ENCODE results near the gene TRIM15.
"Not testable (repeated sequence)": the region's sequence is repeated elsewhere in the genome, so short reads cannot be mapped to it uniquely, and the experiment has no call there.

Gene TRIM15

GRCh38 chr6:30163090-30163917 lies at the start of gene TRIM15:
TRIM15 (plus strand) TSS chr6:30163546; CDS start chr6:30163685, 139 bp downstream.
- TF ChIP-seq ZNF274 (IDR thresholded peaks at IDR 0.05; ENCODE audit: low read depth, low read length): no peak

GRCh38 chr6:30113841-30114240 lies 49.5 kb upstream of the TRIM15 start:
- no peak overlapping the region for H3K4me3 ChIP-seq (ENCODE audit: low read length)
- TF ChIP-seq ZNF274 (IDR thresholded peaks at IDR 0.05; ENCODE audit: low read depth, low read length): no peak

More at GRCh38 chr6:30163090-30163917, at the start of gene TRIM15:
- no peak within 1 kb of the TSS for H3K4me3 ChIP-seq (ENCODE audit: low read length)

- no peak for TF ChIP-seq ZNF274 (IDR thresholded peaks at IDR 0.05; ENCODE audit: low read depth, low read length)
These were observed 46.6 kb upstream of the TRIM15 start for GRCh38 chr6:30116724-30117123.

GRCh38 chr6:30118691-30119090 lies 44.7 kb upstream of the TRIM15 start:
- not testable (repeated sequence) for H3K4me3 ChIP-seq (ENCODE audit: low read length)

More at GRCh38 chr6:30116724-30117123, 46.6 kb upstream of the TRIM15 start:
- no peak overlapping the region for H3K4me3 ChIP-seq (ENCODE audit: low read length)

- no peak overlapping the region for H3K4me3 ChIP-seq (ENCODE audit: low read length)
- no peak for TF ChIP-seq ZNF274 (IDR thresholded peaks at IDR 0.05; ENCODE audit: low read depth, low read length)
These were observed 41.6 kb upstream of the TRIM15 start for GRCh38 chr6:30121446-30122366.

- H3K4me3 ChIP-seq (ENCODE audit: low read length): no peak overlapping the region
- no peak for TF ChIP-seq ZNF274 (IDR thresholded peaks at IDR 0.05; ENCODE audit: low read depth, low read length)
These were observed 40.8 kb upstream of the TRIM15 start for GRCh38 chr6:30122515-30122914.

GRCh38 chr6:30127238-30128093 lies 35.9 kb upstream of the TRIM15 start:
- no peak for TF ChIP-seq ZNF274 (IDR thresholded peaks at IDR 0.05; ENCODE audit: low read depth, low read length)
- no peak overlapping the region for H3K4me3 ChIP-seq (ENCODE audit: low read length)

GRCh38 chr6:30129265-30130178 lies 33.8 kb upstream of the TRIM15 start:
- no peak for TF ChIP-seq ZNF274 (IDR thresholded peaks at IDR 0.05; ENCODE audit: low read depth, low read length)
- H3K4me3 ChIP-seq (ENCODE audit: low read length): no peak overlapping the region

GRCh38 chr6:30130179-30130679 lies 33.1 kb upstream of the TRIM15 start:
- no peak for TF ChIP-seq ZNF274 (IDR thresholded peaks at IDR 0.05; ENCODE audit: low read depth, low read length)
- no peak overlapping the region for H3K4me3 ChIP-seq (ENCODE audit: low read length)

GRCh38 chr6:30130887-30131862 lies 32.2 kb upstream of the TRIM15 start:
- no peak overlapping the region for H3K4me3 ChIP-seq (ENCODE audit: low read length)
- TF ChIP-seq ZNF274 (IDR thresholded peaks at IDR 0.05; ENCODE audit: low read depth, low read length): no peak

GRCh38 chr6:30131947-30132497 lies 31.3 kb upstream of the TRIM15 start:
- TF ChIP-seq ZNF274 (IDR thresholded peaks at IDR 0.05; ENCODE audit: low read depth, low read length): no peak

More at GRCh38 chr6:30131947-30132497, 31.3 kb upstream of the TRIM15 start:
- H3K4me3 ChIP-seq (ENCODE audit: low read length): no peak overlapping the region

All from GM08714 (cell line).